SK-N-SH (cell line): Measurements from ENCODE around the gene CLEC19A. TPM values are rescaled to one million over a fixed set of nuclear protein-coding genes. Genes with fewer than 3 reads are reported as not detected.

ENCODE experiments used
- CTCF ChIA-PET: fragments of 300-600, 350-600 bp; formaldehyde crosslinking; extraction: SDS; loops from one replicate; lab custom pipeline; 2021; lab: Yijun Ruan, JAX
- POLR2A ChIA-PET: fragments of 350-600 bp; sonication (Branson Sonifier 250); formaldehyde crosslinking; extraction: SDS; loops from one replicate; lab custom pipeline; 2020; ENCODE audit warnings: antibody characterized with exemption, inconsistent platforms; lab: Yijun Ruan, JAX
- DNase-seq: peaks from one replicate; pipeline ENCODE4 v3.0.0; 2012
- H2AFZ ChIP-seq: fragments of 200-600 bp; sonication (generic); 2 replicates; pipeline ENCODE4 v1.8.1; 2016; ENCODE audit warnings: antibody characterized with exemption, mild to moderate bottlenecking, low read depth
- H3F3A ChIP-seq: fragments of 200-600 bp; sonication (generic); replicated peaks from 2 replicates; pipeline ENCODE3; 2016; ENCODE audit warnings: antibody characterized with exemption, mild to moderate bottlenecking; ENCODE audit not compliant: insufficient read depth
- H3K27ac ChIP-seq, 2 experiments: fragments of 200-500 bp in 1 of 2; fragments of 200-600 bp in 1 of 2; sonication (Bioruptor generic) in 1 of 2; sonication (generic), shearing (Covaris generic) in 1 of 2; 2 replicates each; pipeline versions ENCODE4 v1.5.1 to v1.6.1; 2014 to 2016; ENCODE audit warnings: low read depth in 2 of 2, inconsistent platforms in 1 of 2, low read length in 1 of 2, mild to moderate bottlenecking in 1 of 2, mixed read lengths in 1 of 2
- H3K27me3 ChIP-seq: fragments of 200-600 bp; sonication (generic), shearing (Covaris generic); 2 replicates; pipeline ENCODE4 v1.6.1; 2016; ENCODE audit warnings: mixed run types; ENCODE audit not compliant: insufficient read depth
- H3K36me3 ChIP-seq, 2 experiments: fragments of 200-500 bp in 1 of 2; fragments of 200-600 bp in 1 of 2; sonication (Bioruptor generic) in 1 of 2; sonication (generic) in 1 of 2; replicated peaks in 1 of 2; 2 replicates each; pipeline versions ENCODE3 to v1.5.1; 2014 to 2016; ENCODE audit warnings: low read length in 1 of 2, mild to moderate bottlenecking in 1 of 2; ENCODE audit not compliant: insufficient read depth in 2 of 2, control insufficient read depth in 1 of 2
- H3K4me1 ChIP-seq, 2 experiments: fragments of 200-500 bp in 1 of 2; fragments of 200-600 bp in 1 of 2; sonication (Bioruptor generic) in 1 of 2; sonication (generic), shearing (Covaris generic) in 1 of 2; 2 replicates each; pipeline versions ENCODE4 v1.5.1 to v1.6.1; 2014 to 2016; ENCODE audit warnings: low read depth in 1 of 2, low read length in 1 of 2, mixed run types in 1 of 2; ENCODE audit not compliant: insufficient read depth in 2 of 2, control insufficient read depth in 1 of 2
- H3K4me2 ChIP-seq: fragments of 200-600 bp; sonication (generic), shearing (Covaris generic); 2 replicates; pipeline ENCODE4 v1.6.1; 2017; ENCODE audit warnings: mixed run types
- H3K4me3 ChIP-seq, 2 experiments: fragments of 200-500 bp in 1 of 2; fragments of 200-600 bp in 1 of 2; sonication (Bioruptor generic) in 1 of 2; sonication (generic), shearing (Covaris generic) in 1 of 2; 2 replicates each; pipeline versions ENCODE4 v1.5.1 to v1.8.1; 2014 to 2016; ENCODE audit warnings: low read depth in 2 of 2, inconsistent platforms in 1 of 2, low read length in 1 of 2, mild to moderate bottlenecking in 1 of 2, mixed read lengths in 1 of 2, moderate library complexity in 1 of 2
- H3K79me2 ChIP-seq: fragments of 200-600 bp; sonication (generic); 2 replicates; pipeline ENCODE4 v1.8.1; 2017; ENCODE audit warnings: mild to moderate bottlenecking; ENCODE audit not compliant: insufficient read depth
- H3K9ac ChIP-seq: fragments of 200-600 bp; sonication (generic); 2 replicates; pipeline ENCODE4 v1.6.1; 2017; ENCODE audit warnings: mixed run types
- H3K9me2 ChIP-seq: fragments of 200-600 bp; sonication (generic); 2 replicates; pipeline ENCODE4 v1.6.1; 2017; ENCODE audit warnings: mixed run types
- H3K9me3 ChIP-seq: fragments of 200-600 bp; sonication (generic); 2 replicates; pipeline ENCODE4 v1.6.1; 2017; ENCODE audit warnings: mixed run types, mild to moderate bottlenecking, moderate library complexity
- H4K20me1 ChIP-seq: fragments of 200-600 bp; sonication (generic); 2 replicates; pipeline ENCODE4 v1.6.1; 2017; ENCODE audit warnings: mild to moderate bottlenecking, mixed run types; ENCODE audit not compliant: insufficient read depth
- CHD2 ChIP-seq: fragments of 150-350 bp; IDR thresholded peaks from 2 replicates; pipeline ENCODE4 v1.6.1; 2018; ENCODE audit warnings: low read length; ENCODE audit not compliant: partially characterized antibody
- FOXJ3 ChIP-seq: sonication (generic); formaldehyde crosslinking; IDR thresholded peaks from 2 replicates; pipeline ENCODE4 v1.5.1; 2020; ENCODE audit warnings: mild to moderate bottlenecking, missing genetic modification reagents
- FOXM1 ChIP-seq: IDR thresholded peaks from 2 replicates; pipeline ENCODE4 v1.4.0; 2012; ENCODE audit warnings: low read depth, mild to moderate bottlenecking
- GABPA ChIP-seq: IDR thresholded peaks from 2 replicates; pipeline ENCODE4 v1.4.0; 2012; ENCODE audit warnings: low read depth, mild to moderate bottlenecking
- JUND ChIP-seq: IDR thresholded peaks from 2 replicates; pipeline ENCODE4 v1.4.0; 2012
- MXI1 ChIP-seq: IDR thresholded peaks from 2 replicates; pipeline ENCODE4 v1.6.1; 2012; ENCODE audit warnings: mild to moderate bottlenecking, low read depth, low read length, improper control_type of control experiment
- SMC3 ChIP-seq: IDR thresholded peaks from 2 replicates; pipeline ENCODE4 v1.6.1; 2012; ENCODE audit warnings: low read depth, low read length, improper control_type of control experiment
- TAF1 ChIP-seq: IDR thresholded peaks from 2 replicates; pipeline ENCODE4 v1.6.1; 2012; ENCODE audit warnings: low read depth, mild to moderate bottlenecking, low read length, moderate library complexity, borderline replicate concordance
- USF1 ChIP-seq: IDR thresholded peaks from 2 replicates; pipeline ENCODE4 v1.4.0; 2012; ENCODE audit warnings: low read depth, borderline replicate concordance
- USF2 ChIP-seq: fragments of 150-350 bp; IDR thresholded peaks from 2 replicates; pipeline ENCODE4 v1.6.1; 2017; ENCODE audit warnings: antibody characterized with exemption, low read length, low read depth, borderline replicate concordance
- YY1 ChIP-seq: IDR thresholded peaks from 2 replicates; pipeline ENCODE4 v1.4.0; 2012; ENCODE audit warnings: low read depth, mild to moderate bottlenecking
- WGBS: methylation state at CpG from one replicate; pipeline ENCODE4 v1.1.6; 2017; ENCODE audit warnings: low lambda C conversion rate; 5-methylcytosine and 5-hydroxymethylcytosine counted together
- polyA plus RNA-seq, 3 experiments: library from polyadenylated mRNA; depleted of rRNA; stranded (reverse); fragments of >200 nt; gene quantifications; 2 replicates each; pipeline ENCODE4 v1.2.3, GENCODE V29; 2012
- TF ChIP-seq, protein P1 (sequence below): fragments of 200-600 bp; sonication (generic); IDR thresholded peaks from 2 replicates; pipeline ENCODE4 v1.6.1; 2017; ENCODE audit warnings: antibody characterized with exemption, mild to moderate bottlenecking, moderate library complexity

The CLEC19A gene
- polyA plus RNA-seq, 1 of the 3 experiments (the other 2 are of a cell fraction): not detected

DNA sequence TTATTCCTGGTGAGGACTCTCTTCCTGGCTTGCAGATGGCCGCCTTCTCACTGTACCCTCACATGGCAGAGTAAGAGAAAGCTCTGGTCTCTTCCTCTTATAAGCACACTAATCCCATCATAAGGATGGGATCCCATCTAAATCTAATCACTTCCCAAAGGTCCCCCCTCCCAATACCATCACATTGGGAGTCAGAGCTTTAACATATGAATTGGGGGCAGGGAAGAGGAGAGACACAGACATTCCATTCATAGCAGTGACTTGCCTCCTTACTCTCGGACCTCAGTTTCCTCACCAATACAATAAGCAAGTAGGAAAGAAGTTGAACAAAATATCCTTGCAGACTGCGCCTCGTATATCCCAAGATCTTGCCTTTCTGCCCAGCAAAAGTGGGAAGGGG, 1.7 kb downstream of the CLEC19A start:
- H3K9me3 ChIP-seq: no peaks in the 10 kb centered on the region
- TF ChIP-seq MXI1 (no peak), FOXM1 (no peak), SMC3 (no peak), CHD2 (no peak), TAF1 (no peak), USF2 (no peak), GABPA (no peak), FOXJ3 (CRISPR knock-in tag) (no peak)
- TF ChIP-seq, protein P1, sequence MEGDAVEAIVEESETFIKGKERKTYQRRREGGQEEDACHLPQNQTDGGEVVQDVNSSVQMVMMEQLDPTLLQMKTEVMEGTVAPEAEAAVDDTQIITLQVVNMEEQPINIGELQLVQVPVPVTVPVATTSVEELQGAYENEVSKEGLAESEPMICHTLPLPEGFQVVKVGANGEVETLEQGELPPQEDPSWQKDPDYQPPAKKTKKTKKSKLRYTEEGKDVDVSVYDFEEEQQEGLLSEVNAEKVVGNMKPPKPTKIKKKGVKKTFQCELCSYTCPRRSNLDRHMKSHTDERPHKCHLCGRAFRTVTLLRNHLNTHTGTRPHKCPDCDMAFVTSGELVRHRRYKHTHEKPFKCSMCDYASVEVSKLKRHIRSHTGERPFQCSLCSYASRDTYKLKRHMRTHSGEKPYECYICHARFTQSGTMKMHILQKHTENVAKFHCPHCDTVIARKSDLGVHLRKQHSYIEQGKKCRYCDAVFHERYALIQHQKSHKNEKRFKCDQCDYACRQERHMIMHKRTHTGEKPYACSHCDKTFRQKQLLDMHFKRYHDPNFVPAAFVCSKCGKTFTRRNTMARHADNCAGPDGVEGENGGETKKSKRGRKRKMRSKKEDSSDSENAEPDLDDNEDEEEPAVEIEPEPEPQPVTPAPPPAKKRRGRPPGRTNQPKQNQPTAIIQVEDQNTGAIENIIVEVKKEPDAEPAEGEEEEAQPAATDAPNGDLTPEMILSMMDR: no peak
- H3K4me1 ChIP-seq: peaks cover 0 to 8% of the 10 kb centered on the region in 2 experiments; a peak in 1 of 4 replicates
- no peaks in the 10 kb centered on the region for H4K20me1 ChIP-seq
- no peaks in the 10 kb centered on the region for H3K9me2 ChIP-seq
- ChIA-PET POLR2A (no interaction called here), CTCF (interaction anchor here (0.9 to 2.1 kb wide), 3 partner anchors 10 to 108 kb away, joined by 3 to 5 read pairs (median 3); no protein-coding TSS in a partner anchor)
- no peak overlapping the region for H2AFZ ChIP-seq
- DNase-seq: no peak
- no peak overlapping the region for H3K4me3 ChIP-seq
- H3K36me3 ChIP-seq: no peaks in the 10 kb centered on the region
- H3K79me2 ChIP-seq: no peaks in the 10 kb centered on the region
- no peak overlapping the region for H3K9ac ChIP-seq
- WGBS: 37% methylated on average over 4 of the region's 4 CpGs
- H3K27ac ChIP-seq: no peak overlapping the region
- H3F3A ChIP-seq: no peaks in the 10 kb centered on the region
- H3K4me2 ChIP-seq: no peak overlapping the region
- no peaks in the 10 kb centered on the region for H3K27me3 ChIP-seq

GRCh38 chr16:19288872-19289799, 3.6 kb downstream of the CLEC19A start:
- POLR2A ChIA-PET: no interaction called here
- TF ChIP-seq JUND: no peak
- no peak for TF ChIP-seq USF1
- no peak for TF ChIP-seq YY1
- TF ChIP-seq FOXJ3 (CRISPR knock-in tag): no peak
- Histone ChIP-seq H3K9me3 (no peaks in the 10 kb centered on the region), H3K79me2 (no peaks in the 10 kb centered on the region), H4K20me1 (no peaks in the 10 kb centered on the region), H3K9me2 (no peaks in the 10 kb centered on the region), H3K4me3 (no peak overlapping the region), H3F3A (no peaks in the 10 kb centered on the region), H3K27ac (no peak overlapping the region), H3K9ac (no peak overlapping the region), H3K4me2 (no peak overlapping the region), H3K4me1 (peaks cover 0 to 8% of the 10 kb centered on the region in 2 experiments; a peak in 1 of 4 replicates), H2AFZ (no peak overlapping the region), H3K36me3 (no peaks in the 10 kb centered on the region), H3K27me3 (no peaks in the 10 kb centered on the region)
- DNase-seq: no peak
- WGBS: 48% methylated on average over 6 of the region's 7 CpGs
- CTCF ChIA-PET: interaction anchor here (1.4 kb wide), 1 partner anchor 10 kb away, joined by 3 read pairs; no protein-coding TSS in a partner anchor
